Hematopoietic multipotent progenitor cell treated with erythropoietin and hydrocortisone succinate and interleukin-3 and kit ligand, for 15 days (in vitro differentiated cells): ENCODE measurements around the gene CTNNBIP1.

Experiments
- DNase-seq: peaks from one replicate; pipeline ENCODE4 v3.0.0-alpha.2; 2015; ENCODE audit warnings: low spot score

CTNNBIP1 gene

DNA sequence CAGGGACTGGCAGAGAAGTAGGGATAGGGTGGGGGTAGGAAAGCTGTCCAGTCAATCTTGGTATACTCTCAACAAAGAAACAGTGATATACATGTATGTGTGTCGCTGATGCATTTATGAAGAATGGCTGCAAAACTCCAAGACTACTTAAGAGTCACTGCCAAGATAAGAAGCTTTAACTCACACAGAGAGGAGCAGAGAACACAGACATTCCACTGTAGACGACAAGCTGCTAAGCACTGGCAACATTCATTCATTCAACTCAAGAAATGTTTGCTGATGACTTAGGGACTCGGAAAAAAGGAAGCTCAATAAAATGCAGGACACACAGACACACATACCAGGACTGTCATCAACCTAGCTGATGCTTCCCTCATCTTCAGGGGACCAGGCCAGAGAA lies 5.5 kb downstream of the CTNNBIP1 start:
- DNase-seq = no peak

DNA sequence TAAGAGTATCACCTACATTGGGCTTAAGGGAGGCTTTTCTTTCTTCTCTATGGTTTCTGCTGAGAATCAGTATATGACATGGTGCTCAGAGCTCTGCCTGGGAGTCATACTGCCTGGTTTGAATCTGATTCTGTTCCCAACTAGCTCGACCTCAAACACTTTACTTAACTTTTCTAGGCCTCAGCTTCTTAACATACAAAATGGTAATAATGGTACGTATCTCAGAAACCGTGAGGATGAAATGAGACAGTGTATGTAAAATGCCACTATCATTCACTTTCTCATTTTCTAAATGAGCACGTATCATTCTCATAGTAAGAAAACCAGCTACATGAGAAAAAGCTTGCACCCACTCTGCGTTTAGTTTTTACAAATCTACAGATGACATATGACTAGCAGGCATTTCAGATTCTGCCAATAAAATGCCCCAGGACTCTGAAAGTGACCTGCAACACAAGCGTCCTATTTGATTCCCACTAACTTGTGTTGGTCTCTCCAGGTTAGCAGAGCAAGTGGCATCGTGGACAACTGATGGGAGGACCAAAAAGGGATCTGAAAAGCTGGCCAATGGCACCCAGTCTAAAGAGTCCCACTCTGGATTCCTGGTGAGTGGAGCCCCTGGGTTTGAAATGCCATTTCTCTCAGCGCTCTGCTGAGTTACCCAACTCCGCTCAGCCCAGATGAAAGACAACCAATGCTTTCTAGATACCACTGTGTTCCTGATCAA lies 6.1 kb downstream of the CTNNBIP1 start:
- no peak for DNase-seq

DNA sequence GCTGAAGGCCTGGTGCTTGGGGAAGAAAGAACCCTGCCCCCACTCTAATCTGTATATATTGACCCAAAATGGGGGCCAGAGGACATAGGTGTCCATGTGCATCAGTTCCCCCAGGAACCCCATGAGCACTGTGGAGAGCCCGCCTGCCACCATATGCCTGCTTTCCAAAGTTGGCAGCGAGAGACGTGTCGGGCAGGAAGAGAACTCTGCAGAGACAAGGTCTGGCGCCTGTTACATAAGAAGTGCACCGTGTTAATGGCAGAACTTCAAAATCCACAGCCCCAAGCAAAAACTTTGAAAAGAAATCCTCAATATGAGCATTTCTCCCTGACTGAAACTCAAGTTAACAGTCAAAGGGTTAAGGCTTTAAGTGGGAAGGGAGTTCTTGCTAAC lies 8.0 kb downstream of the CTNNBIP1 start:
- DNase-seq = no peak

DNA sequence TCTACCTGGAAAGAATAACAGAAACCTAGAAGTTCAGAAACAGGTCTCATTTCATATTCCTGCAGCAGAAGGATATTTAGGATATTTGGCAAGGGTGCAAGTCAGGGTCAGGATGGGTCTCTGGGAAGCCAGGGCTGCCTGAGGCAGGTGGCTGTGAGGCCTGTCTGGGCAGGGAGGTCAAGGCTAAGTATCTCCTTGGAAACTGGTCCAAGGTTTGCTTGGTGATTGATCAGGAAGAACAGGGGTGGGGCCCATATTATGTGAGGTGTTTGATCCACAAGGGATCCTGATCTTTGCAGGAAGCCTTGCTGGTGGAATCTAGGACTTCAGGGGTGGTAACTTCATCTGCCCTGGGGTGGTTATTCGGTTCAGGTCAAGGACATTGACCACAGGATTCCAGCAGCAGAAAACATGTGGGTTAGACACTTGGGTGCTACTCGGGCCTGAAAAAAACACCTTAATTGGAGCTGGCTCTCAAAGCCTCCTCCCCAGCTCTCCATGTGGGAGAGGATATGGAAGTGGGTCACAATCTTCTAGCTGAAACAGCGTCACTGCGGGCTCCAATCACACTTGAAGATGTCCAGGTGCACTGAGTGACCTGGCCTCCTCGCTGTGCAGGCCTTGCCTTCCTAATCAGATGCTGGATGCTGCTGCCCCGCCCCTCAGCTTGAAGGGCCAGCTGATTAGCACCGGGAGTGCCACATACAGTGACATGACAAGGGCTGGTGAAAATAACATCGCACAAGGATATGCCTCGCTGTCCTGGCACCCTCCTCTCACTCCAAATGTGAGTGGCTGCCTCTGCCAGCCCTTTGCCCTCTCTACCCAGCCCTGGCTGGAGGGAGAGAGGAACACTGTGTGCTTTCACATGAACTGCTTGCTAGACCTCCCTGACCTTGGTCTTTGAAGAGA lies 8.7 kb downstream of the CTNNBIP1 start:
- peak; percentile 14 for DNase-seq

DNA sequence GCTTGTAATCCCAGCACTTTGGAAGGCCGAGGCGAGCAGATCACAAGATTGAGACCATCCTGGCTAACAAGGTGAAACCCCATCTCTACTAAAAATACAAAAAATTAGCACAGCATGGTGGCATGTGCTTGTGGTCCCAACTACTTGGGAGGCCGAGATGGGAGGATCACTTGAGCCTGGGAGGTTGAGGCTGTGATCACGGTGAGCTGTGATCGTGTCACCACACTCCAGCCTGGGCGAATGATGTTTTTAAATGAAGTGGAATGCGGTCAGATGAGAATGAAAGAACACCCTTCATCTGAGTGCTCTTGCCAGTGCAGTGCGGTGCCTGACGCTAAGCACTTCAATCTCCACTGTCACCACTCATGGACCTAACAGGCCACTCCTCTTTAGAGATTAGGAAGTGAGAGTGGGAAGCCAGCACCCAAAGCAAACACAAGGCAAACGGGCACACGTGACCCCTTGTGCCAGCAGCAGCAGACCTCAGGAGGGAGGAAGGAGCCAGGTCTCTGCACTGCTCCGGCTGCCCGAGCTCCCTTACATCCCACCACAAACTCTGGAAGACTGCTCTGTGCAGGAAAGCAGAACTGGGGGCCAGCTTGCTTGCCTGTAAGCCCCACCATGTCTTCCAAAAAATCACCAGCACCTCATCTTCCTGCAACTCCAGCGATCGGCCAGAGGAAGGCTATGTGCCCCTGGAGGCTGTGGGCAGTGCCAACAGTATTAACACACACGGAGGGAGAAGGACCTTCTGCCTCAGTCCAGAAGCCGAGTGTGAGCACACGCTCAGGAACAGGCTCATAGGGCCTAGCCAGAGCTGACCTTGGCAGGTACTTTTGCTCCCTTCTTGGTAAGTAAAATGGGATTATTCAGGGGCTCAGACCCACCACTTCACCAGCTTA lies 9.7 kb downstream of the CTNNBIP1 start:
- peak; percentile 2 for DNase-seq

DNA sequence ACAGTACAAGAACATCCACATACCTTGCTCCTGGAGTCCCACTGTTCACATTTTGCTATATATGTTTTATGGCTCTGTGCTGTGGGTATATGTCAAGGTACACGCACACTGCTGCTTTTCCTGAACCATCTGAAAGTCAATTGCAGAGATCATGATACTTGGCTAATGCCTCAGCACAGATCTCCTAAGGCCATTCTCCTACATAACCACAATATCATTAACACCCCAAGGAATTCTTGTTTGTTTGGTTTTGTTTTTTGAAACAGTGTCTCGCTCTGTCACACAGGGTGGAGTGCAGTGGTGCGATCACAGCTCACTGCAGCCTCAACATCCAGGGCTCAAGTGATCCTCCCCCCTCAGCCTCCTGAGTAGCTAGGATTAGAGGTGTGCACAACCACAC lies 16.0 kb downstream of the CTNNBIP1 start:
- no peak for DNase-seq

DNA sequence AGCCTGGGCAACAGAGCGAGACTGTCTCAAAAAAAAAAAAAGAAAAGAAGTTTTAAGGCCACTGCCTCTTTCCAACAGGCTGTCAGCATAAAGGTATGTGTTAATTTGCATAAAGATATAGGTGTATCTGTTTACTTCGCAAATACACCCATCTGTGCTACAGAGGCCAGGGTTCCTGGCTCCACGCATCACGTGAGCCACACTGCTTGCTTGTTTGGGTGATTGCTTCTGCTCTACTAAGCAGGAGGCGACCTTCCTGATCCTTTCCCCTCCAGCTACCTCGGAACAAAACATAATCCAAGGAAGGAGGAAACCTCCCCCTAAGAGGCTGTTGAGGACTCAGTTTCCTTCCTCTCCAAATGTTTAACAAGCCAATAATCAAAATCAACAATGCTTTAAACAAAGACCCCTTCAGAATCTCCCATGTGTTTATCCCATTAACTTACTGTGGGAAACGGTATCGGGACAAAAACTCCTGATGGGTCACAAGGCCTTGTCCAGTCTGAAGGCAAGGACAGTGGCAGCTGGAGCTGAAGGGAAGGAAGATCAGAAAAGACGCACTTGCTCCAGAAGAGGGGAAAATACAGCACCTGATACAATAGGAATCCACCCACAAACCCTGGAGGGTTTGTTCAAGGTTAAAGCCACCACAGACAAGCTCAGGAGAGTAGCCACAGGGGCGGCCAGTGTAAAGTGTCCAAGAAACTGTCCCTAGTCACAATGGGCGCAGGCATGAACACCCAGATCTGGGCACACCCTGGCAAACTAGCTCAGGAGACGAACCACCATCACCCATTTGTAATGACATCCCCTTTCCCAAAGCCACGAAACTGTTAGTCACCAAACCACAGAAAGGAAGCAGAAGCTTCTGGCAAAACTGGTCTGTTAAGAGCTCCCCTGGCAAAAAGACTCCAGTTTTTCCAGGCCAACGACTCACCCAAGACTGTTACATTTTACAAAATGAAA lies 17.2 kb downstream of the CTNNBIP1 start:
- DNase-seq = no peak

DNA sequence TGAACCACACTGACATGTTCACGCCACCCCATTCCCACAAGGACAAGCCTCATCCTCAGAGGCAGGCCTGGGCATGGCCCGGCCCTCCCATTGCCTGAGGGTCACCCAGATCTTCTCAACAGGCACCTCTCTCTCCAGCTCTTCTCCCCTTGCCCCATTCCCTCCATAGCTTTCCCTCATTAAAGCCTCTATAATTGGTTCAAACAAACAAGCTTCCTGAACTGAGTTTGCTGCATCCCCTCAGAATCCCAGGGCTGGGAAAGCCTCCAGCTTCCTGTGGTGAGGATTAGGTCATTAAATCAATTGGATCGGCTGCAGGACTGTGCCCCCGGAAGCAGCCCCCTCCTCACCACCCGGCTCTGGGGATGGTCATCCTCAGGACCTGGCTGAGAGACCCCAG lies 18.9 kb downstream of the CTNNBIP1 start:
- DNase-seq = no peak

DNA sequence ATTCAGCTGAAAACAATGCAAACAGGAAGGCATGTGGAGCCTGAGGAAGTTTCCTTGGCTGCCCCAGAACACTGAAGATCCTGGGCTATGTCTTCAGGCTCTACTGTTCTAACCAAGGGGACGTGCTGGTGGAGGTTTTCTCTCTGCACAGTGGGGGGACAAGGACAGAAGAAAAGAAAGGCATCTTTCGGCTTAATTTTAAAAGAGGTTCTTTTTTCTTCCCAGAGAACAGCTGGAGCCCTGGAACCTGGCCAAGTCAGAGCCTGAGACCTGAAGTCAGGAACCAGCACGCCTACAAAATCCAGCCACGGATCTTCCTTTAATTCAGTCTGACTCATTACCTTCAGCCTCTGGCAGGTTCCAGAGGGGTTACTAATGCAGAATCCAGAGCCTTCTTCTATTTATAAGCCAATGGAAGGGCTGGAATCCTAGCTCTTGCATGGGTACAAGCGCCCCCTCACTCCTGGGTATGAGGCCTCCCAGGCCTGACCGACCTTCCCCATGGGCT lies 19.8 kb downstream of the CTNNBIP1 start:
- no peak for DNase-seq

DNA sequence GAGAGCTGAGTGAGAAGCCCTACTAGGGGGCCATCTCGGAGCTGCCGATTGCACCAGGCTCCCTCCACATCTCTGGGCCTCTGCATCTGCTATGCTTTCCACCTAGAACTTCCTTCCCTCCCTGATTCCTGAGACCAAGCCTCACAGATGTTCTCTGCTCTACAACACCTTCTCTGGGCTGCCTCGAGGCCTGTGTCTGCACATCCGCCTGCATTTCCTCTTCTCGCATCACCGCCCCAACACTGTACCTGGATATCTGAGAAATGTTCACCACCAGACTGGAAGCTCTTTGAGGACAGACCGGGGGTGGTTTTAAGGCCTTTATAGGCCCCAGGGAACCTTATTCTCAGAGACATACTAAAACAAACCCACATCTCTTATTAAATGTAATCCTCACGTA lies 20.7 kb downstream of the CTNNBIP1 start:
- DNase-seq = no peak

DNA sequence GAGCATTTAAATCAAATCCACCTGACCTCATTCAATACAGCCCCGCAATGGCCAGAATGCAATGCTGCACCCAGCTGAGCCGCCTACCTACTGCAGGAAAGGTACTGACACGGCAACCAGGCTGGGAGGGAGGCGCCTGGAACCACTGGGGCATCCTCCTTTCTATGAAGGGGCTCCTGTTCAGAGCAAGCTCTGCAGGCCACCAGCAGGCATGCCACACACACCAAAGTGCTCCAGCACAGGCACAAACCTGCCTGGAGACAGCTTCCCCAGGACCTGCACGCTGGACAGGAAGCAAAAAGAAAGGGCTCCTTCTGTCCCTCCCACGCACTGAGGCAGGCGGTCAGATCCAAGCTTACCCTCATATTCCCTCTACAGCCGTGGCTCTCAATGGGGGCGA lies 21.2 kb downstream of the CTNNBIP1 start:
- DNase-seq = no peak

DNA sequence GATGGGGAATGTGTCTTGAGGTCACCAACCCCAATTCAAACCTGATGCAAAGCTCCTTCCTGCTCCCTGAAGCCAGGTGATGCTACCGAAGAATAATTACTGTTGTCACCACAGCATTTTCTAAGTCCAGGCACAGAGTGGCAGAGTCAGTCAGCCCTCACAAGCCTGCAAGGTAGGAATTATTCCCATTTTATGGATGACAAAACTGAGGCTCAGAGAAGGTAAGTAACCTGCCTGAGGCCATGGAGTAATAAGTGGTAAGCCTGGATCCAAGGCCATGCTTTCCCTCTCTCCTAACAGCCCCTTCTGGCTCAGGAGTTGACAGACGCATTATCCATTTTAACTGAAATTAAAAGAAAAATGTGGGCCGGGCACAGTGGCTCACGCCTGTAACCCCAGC lies 23.0 kb downstream of the CTNNBIP1 start:
- DNase-seq = no peak

DNA sequence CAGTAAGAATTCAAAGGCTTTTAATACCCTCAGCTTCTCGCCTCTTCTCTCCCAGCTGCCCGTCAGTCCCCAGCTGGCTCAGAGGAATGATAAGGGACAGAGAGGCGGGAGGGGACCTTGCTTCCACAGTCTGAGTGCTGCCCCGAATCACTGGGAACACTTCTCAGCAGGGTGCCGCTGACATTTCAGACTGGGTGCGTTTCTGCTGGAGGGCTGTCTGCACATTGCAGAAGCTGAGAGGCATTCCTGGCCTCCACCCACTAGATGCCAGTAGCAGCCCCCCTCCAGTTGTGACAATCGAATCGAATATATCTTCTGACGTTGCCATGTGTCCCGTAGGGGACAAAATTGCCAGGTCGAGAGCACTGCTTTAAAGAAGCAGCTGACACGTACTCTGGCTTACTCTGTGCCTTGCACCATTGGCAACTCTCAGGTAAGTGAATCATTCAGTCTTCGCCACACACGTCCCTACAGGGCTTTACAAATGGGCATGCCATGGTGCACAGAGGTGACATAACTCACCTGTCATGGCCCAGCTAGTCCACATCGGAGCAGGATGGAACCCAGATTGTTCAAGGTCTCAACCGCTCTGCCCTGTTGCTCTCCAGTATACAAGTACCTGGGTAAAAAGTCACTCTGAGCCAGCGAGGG lies 23.9 kb downstream of the CTNNBIP1 start:
- DNase-seq = no peak

DNA sequence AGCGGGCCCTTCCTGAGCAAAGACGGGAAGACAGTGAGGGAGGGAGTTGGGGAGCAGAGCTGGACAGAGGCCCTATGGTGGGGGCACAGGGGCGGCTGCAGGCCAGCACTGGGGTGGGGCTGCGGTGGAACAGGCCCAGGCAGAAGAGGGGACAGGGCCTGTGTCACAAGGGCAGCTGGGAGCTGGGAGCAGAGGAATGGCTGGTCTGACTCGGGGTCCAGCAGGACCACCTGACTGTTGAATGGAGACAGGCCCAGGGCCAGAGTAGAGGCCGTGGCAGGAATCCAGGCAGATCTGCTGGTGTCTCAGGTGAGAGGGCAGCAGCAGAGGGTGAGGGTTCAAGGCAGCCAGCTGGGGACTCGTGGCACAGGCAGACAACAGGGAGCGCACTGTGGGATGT lies 25.3 kb downstream of the CTNNBIP1 start:
- no peak for DNase-seq

DNA sequence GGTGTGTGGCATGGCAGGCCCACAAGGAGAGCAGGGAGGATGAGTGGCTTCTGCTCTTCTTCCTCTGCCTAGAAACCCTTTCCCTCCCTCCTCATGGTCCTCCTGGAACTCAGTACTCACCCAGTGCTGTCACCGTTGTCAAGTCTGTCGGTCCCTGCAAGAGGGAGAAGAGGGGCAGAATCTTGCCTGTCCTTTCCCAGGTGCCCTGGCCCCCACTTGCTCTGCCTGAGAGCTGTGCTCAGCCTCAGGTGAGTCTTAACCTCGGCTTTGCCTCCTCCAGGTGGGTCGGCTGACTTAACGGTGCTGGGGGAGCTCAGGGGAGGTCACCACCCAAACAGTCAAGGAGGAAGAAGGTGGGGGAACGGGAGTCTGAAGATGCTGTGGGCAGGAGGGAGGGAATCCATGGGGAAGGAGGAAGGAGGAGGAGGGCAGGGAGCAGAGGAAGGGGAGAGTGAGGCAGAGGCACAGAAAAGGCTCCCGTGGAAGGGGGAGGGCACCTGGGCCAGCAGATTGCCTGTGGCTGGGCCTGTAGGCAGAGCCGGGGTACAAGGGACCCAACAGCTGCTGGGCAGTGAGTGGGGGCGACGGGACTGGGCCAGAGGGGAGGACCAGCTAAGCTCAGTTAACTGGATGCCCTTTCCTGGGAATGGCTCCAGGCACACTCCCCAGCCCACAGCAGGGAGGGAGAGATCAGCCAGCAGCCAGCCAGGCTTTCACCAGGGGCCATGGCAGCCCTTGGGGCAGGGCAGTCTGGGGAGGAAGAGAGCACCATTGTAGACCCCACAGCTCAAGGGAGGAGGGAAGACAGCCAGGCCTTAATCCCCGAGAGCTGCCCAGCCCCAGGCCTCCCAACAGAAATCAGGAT lies 26.3 kb downstream of the CTNNBIP1 start:
- DNase-seq = no peak

DNA sequence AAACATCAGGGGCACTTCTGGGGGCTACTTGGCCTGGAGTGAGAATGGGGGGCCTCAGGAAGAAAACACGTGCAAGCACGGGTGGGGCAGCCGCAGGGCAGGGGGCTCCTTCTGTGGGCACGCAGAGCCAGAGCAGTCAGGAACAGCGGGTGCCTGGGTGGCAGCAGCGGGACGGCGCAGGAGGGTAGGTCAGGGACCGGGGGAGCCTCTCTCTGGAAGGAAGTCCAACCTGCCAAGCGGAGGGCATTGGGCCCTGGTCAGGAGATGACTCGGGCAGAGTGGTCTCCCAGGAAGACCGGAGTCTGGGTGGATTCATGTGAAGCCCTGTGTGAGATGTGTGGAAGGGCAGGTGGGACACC lies 27.1 kb downstream of the CTNNBIP1 start:
- DNase-seq = no peak

DNA sequence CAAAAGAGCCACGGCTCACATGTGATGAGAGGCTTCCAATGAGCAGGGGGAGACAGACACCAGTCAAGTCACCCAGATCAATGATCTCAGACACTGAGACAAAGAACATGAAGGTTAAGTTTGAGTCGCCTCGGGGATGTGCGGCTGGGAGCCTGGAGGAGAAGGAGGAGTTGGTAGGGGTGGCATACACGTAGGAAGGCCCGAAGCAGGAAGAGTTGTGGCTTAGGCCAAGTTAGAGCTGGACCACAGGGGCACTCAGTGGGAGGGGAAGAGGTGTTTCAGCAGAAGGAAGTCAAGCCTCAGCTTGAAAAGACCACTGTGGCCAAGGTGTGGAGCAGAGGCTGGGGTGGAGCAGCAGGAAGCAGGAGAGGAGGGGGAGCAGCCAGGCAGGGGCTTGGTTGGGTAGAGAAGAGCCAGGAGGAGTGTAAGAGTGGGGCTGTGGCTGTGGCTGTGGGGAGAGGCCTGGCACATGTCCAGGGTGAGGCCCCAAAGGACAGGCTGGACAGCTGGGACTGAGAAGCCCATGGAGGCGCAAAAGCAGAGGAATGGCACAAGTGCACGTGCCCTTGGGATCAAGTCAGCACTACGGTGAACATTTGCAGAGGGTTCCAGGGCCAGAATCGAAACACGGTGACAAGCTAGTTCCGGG lies 27.6 kb downstream of the CTNNBIP1 start:
- DNase-seq = no peak

DNA sequence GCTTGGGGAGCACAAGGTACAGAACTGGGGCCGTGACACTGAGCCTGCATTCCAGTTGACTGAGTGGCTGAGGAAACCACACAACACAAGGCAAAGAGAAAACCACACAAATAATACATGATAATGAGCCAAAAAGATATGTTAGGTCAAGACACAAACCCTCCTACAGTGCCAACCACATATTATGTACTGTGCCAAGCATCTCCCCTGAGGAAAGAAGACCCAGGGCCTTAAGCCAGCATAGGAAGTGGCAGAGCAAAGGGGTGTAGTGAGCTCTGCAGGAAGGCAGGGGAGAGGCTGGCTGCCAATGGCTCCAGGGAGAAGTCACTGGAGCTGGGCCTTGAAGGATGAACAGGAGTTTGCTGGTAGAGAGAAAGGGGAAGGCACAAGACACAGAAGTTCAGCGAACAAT lies 28.2 kb downstream of the CTNNBIP1 start:
- DNase-seq = no peak

DNA sequence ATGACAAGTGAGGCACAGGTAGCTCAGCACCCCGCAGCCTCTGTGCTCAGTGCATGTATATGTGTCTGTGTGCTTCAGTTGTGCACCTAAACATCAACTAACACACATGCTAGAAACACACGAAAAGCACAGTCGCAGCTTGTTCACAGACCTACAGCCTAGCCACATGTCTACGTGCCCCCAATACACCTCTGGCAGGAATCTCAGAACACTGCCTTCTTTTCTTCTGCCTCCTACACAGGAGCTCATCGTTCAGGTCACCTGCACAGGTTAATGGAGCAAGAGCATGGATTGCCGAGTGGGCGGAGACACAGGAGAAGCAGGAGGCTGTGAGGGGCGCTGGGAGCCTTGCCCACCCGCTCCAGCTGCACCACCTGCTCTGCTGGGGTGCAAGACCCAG lies 31.7 kb downstream of the CTNNBIP1 start:
- no peak for DNase-seq
